Activated B cell treated with CpG ODN at 0.5 μM for 24 hours (primary cell): ENCODE data around the gene FBXW4. TPM values are rescaled to one million over a fixed set of nuclear protein-coding genes. Genes with fewer than 3 reads are reported as not detected.

Experiments
- ATAC-seq: fragments of 200-7000 bp; cut with Tn5 transposase; one replicate; pipeline ENCODE4 v1.10.0; 2021; ENCODE audit warnings: low read depth, mild to moderate bottlenecking, moderate library complexity
- CTCF ChIA-PET: fragments of 350-600 bp; sonication (Branson Sonifier 250); formaldehyde crosslinking; loops from one replicate; lab custom pipeline; 2021; ENCODE audit warnings: antibody characterized with exemption; lab: Charles Lee
- POLR2A ChIA-PET: fragments of 350-600 bp; sonication (Branson Sonifier 250); formaldehyde crosslinking; loops from one replicate; lab custom pipeline; 2021; ENCODE audit warnings: antibody characterized with exemption; lab: Charles Lee
- DNase-seq: peaks from one replicate; pipeline ENCODE4 v3.0.0; 2022
- H3K27ac Mint-ChIP-seq: one replicate; pipeline ENCODE4 v1.8.0; 2020; ENCODE audit warnings: mixed read lengths
- H3K27me3 Mint-ChIP-seq: one replicate; pipeline ENCODE4 v1.8.0; 2021; ENCODE audit warnings: mixed read lengths
- H3K36me3 Mint-ChIP-seq: one replicate; pipeline ENCODE4 v1.8.0; 2021; ENCODE audit warnings: low read depth, mixed read lengths
- H3K4me1 Mint-ChIP-seq: one replicate; pipeline ENCODE4 v1.8.0; 2021; ENCODE audit warnings: mixed read lengths
- H3K4me3 Mint-ChIP-seq: one replicate; pipeline ENCODE4 v1.8.0; 2020; ENCODE audit warnings: mild to moderate bottlenecking, mixed read lengths
- H3K9me3 Mint-ChIP-seq: one replicate; pipeline ENCODE4 v1.8.0; 2020; ENCODE audit warnings: mixed read lengths
- CTCF ChIP-seq: fragments of 200-600 bp; IDR thresholded peaks from one replicate; pipeline ENCODE4 v1.8.0; 2022; ENCODE audit warnings: antibody characterized with exemption, mild to moderate bottlenecking
- intact Hi-C: fragments of 100-400 bp; cut with micrococcal nuclease; formaldehyde crosslinking; loops from one replicate; pipeline ENCODE4 v1.15.1; 2024
- total RNA-seq: library from RNA; stranded (reverse); gene quantifications from 2 replicates; pipeline ENCODE4 v1.2.3, GENCODE V29; 2022

The FBXW4 gene
- total RNA-seq, 1 donor from 2014 or later, result 74.2 TPM

- Mint-ChIP-seq H3K27me3 (no peaks in the 10 kb centered on the region), H3K9me3 (no peaks in the 10 kb centered on the region), H3K4me1 (no peaks in the 10 kb centered on the region), H3K36me3 (peaks cover 51% of the 10 kb centered on the region), H3K4me3 (no peak overlapping the region), H3K27ac (no peak overlapping the region)
- CTCF ChIA-PET, result no interaction called here
- no peak for TF ChIP-seq CTCF
- ATAC-seq (no peak), DNase-seq (no peak)
- POLR2A ChIA-PET, result no interaction called here
- intact Hi-C loops, result no loop called here
These were observed 43.6 kb downstream of the FBXW4 start for GRCh38 chr10:101651336-101651735.

DNA sequence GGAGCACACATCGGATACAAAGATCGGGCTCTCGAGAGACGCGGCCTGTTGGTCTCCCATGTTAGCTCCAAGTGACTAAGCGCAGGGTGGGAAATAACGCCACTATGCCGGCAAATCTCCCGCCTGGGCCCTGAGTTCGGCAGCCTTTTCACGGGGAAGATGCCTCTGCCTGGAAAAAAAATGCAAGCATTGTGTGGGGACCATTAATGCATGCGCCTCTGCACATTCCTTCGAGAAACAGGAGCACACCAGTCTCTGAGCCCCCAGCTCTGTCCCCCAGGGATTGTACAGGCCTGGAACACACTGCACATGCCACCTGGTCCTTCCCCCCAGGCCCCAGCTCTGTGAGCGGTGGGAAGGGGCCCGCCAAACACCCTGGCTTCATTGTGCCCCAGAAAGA is 44.1 kb downstream of the FBXW4 start:
- ChIA-PET POLR2A (no interaction called here), CTCF (no interaction called here)
- H3K4me1 Mint-ChIP-seq, result no peaks in the 10 kb centered on the region
- no peak for TF ChIP-seq CTCF
- no peak overlapping the region for H3K27ac Mint-ChIP-seq
- H3K27me3 Mint-ChIP-seq, result no peaks in the 10 kb centered on the region
- intact Hi-C loops, result no loop called here
- no peaks in the 10 kb centered on the region for H3K9me3 Mint-ChIP-seq
- peaks cover 47% of the 10 kb centered on the region for H3K36me3 Mint-ChIP-seq
- no peak for ATAC-seq
- no peak for DNase-seq
- H3K4me3 Mint-ChIP-seq, result no peak overlapping the region

DNA sequence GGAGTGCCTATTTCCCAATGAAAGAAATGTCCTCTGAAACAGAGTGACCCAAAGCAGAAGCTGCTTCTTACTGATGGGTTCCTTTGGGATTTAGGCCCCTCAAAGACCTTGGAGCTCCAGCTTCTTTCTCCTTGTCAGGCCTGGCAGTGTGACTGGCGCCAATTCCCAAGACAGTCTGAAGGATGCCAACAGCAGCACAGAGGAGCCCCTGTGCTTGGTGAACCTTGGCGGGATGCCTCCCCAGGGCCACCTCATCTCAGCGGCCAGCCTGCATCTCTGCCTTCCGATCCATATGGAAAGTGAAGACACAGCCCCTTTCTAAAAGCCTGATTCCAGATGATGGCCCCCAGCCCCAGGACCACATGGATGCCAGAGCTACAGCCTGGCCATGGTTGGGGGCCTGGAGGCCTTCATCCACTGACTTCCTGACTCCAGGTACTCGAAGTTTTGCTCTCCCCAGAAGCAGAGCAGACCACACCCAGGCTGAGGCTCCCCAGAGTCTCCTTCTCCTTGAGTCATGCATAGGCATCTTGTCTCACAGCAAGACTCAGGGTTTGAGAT is 45.4 kb downstream of the FBXW4 start:
- Mint-ChIP-seq H3K27ac (no peak overlapping the region), H3K4me3 (no peak overlapping the region), H3K4me1 (no peaks in the 10 kb centered on the region), H3K9me3 (no peaks in the 10 kb centered on the region), H3K27me3 (no peaks in the 10 kb centered on the region), H3K36me3 (peaks cover 51% of the 10 kb centered on the region)
- POLR2A ChIA-PET, result no interaction called here
- ATAC-seq (no peak), DNase-seq (no peak)
- intact Hi-C loops, result no loop called here
- TF ChIP-seq CTCF, result no peak
- CTCF ChIA-PET, result no interaction called here

DNA sequence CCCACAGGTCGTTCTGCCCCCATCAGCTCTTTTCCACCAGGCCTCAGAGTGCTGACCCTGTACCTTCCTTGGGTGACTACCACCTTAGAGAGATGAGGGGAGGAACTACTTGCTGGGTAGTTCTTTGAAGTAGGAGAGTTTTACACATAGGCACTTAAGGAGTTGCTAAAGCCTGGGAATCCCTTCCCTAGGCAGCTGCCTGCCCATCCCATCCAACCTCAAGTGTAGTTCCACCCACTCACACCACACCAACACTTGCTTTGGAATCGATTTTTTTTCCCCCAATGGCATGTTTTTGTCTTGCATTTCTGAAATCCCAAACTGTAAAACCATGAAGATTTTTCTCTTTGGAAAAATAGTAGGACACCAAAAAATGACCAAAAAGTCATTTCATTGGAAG is 47.7 kb downstream of the FBXW4 start:
- no peaks in the 10 kb centered on the region for H3K9me3 Mint-ChIP-seq
- H3K36me3 Mint-ChIP-seq, result peaks cover 70% of the 10 kb centered on the region
- CTCF ChIA-PET, result no interaction called here
- no peak for TF ChIP-seq CTCF
- no peak overlapping the region for H3K4me3 Mint-ChIP-seq
- intact Hi-C loops, result no loop called here
- POLR2A ChIA-PET, result no interaction called here
- no peak for DNase-seq
- ATAC-seq, result no peak
- H3K27ac Mint-ChIP-seq, result no peak overlapping the region
- no peaks in the 10 kb centered on the region for H3K4me1 Mint-ChIP-seq
- H3K27me3 Mint-ChIP-seq, result no peaks in the 10 kb centered on the region

DNA sequence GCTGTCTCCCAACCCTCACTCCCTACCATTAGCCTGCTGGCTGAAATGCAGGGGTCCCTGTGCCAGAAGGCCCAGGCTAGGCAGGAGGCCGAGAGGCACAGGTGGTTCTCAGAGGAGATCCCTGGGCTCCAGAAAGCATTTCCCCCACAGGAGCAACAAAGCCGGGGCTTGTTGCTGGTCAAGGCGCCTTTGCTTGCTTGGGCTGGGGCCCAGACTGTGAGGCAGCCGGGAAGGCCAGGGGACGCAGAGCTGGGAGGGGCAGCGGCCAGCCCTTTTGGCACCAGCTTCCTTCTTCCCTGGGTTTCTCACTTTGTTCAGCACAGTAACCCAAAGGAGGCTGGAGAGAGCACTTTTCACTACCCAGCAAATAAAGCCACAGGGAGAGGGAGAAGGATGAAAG is 48.6 kb downstream of the FBXW4 start:
- ChIA-PET CTCF (no interaction called here), POLR2A (no interaction called here)
- ATAC-seq (no peak), DNase-seq (no peak)
- H3K4me3 Mint-ChIP-seq, result no peak overlapping the region
- intact Hi-C loops, result no loop called here
- no peak overlapping the region for H3K27ac Mint-ChIP-seq
- no peak for TF ChIP-seq CTCF
- no peaks in the 10 kb centered on the region for H3K4me1 Mint-ChIP-seq
- no peaks in the 10 kb centered on the region for H3K27me3 Mint-ChIP-seq
- no peaks in the 10 kb centered on the region for H3K9me3 Mint-ChIP-seq
- H3K36me3 Mint-ChIP-seq, result peaks cover 73% of the 10 kb centered on the region
